ENCODE measurements around the gene PPTC7.
"Not testable (repeated sequence)": the region's sequence is repeated elsewhere in the genome, so short reads cannot be mapped to it uniquely, and the experiment has no call there.

The PPTC7 gene

DNA sequence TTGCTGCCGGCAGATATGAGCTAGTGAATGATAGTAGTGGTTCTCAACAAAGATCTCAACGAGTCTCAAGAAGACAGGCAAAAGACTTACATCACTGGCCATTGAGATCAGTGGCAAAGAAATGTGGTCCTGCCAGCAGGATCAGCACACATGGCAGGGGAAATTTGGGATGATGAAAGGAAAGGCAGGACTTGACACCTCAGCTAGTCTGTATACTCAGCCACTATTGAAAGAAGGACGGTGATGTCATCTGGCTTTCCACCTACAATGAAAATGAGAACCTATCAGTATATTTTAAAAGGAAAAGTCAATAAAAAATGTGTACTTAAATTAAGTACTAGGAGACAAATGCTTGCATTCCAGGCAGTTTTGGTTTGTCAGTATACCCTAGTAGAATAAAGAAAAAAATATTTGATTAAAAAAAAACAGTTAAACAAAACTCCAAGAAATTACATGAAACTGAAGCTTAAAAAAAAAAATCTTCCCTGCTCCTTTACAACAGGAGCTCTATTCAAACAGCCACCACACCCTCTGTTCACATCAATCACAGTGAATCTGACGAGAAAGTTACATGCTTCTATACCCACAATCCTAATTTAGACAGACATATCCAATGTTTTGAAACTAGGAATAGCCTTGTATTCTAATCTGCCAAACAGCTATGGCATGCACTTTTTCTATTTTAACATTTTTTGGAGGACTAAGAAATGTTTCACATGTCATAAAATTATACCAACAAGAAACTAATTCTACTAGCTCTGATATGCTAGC, 46.1 kb downstream of the PPTC7 start:
- DNase-seq (ENCODE audit: low read depth, low spot score), result no peak

DNA sequence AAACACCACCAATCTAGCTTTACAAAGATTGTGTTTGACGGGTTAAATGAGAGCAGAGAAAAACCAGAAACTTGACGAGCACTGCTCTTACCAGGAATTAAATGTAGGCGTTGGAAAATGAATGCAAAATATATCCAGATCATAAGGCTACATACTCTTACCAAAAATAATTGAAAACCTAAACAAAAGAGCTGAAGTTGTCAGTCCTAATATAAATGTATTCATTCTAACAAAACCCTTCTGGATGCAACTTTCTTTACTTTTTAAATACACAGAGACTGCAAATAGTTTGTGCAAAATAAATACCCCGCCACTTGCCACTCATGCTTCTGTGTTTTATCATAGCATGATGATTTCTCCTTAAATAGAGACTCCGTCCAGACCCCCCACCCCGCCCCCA, 48.3 kb downstream of the PPTC7 start:
- DNase-seq (ENCODE audit: low read depth, low spot score), result no peak

DNA sequence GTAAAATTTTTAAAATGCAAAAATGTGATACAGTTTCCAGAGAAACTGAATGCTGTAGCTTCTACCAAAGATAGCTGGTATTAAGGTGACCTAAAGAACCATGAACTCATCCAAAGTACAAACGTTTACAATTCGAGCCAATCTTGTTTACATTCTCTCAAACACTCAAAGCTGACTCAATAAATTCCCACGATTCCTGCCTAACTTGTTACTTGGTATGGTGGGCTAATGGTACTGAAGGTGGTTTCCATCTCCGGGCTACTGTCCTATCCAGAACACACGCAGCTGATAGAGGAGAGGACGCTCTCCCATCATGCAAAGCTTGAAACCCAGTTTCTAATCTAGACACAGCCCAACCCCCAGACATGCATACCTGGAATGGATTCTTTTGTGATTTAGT, 49.5 kb downstream of the PPTC7 start:
- DNase-seq (ENCODE audit: low read depth, low spot score), result peak; percentile 40

DNA sequence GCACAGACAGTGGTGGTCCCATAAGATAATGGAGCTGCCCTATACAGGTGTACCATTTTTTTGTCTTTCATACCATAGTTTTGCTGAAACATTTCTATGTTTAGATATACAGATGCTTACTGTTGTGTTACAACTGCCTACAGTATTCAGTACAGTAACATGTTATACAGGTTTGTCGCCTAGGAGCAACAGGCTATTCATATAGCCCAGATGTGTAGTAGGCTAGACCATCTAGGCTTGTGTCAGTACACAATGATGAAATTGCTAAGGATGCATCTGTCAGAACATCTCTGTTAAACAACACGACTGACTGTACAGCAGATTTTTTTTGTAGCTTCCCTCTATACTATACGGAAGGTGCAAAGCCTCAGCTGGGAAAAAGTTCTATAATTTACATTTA, 50.5 kb downstream of the PPTC7 start:
- DNase-seq (ENCODE audit: low read depth, low spot score), result no peak

DNA sequence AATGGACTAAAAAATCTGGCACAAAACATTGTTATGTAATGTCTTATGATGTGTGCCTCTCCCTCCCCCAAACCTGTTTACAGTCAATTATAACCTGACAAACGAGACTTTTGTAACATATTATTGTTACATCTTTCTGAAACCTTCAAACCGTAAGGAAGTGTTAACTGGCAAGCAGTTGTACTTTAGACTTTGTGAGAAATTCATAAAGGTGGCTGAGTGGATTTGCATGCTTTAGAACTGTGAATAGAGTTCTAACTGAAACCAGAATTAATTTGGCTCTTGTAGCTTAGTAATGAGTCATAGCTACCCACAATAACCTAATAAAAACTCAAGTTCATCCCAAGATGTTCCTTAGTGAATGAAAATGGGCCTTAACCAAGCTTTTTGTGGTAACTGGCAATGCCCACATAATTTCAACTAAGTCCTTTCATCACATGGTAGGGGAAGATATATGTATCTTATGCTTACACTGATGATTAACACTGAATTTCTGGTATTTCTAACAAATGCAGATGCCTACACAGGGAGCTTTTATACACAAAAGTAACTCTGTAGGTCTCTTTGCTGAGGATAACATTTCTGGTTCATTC, 51.3 kb downstream of the PPTC7 start:
- no peak for DNase-seq (ENCODE audit: low read depth, low spot score)

DNA sequence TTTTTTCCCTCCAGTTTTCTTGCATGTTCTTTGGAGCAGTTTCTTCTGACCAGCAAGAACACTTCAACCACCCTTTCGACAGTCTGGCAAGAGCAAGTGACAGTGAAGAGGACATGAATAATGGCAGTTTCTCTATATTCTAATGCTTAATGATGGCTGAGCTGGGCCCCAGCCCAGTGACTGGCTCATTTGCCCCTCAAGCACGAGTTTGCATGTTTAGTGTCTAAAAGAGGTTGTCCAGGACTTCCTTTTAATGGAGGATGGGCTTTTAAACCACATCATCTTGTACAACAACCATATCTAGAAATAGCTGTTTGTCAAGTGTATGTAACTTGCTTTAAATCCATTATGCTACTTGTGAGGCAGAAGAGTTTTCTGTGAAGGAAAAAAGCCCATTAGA, 52.6 kb downstream of the PPTC7 start:
- DNase-seq (ENCODE audit: low read depth, low spot score), result no peak

DNA sequence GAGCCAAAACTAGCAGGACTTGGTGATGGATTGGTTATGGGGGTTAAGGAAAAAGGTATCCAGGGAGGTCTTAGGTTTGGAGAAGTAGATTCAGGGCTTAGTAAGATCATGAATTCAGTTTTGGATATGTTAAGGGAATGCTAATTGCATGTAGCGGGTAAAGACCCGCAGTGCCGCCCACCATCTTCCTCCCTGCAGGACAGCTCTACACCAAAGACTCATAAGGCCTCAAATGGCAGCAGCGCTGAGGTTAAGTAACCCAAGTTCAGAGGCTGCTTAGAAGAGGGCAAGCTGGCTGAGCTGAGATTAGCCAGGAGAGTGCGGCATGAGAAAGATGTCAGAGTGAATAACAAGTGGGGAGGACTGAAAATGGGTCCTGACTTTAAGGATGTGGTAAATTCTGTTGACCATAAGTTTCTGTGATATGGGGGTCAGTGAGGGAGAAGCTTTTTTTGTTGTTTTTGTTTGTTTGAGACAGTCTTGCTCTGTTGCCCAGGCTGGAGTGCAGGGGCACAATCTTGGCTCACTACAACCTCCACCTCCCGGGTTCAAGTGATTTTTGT, 54.8 kb downstream of the PPTC7 start:
- DNase-seq (ENCODE audit: low read depth, low spot score), result no peak

DNA sequence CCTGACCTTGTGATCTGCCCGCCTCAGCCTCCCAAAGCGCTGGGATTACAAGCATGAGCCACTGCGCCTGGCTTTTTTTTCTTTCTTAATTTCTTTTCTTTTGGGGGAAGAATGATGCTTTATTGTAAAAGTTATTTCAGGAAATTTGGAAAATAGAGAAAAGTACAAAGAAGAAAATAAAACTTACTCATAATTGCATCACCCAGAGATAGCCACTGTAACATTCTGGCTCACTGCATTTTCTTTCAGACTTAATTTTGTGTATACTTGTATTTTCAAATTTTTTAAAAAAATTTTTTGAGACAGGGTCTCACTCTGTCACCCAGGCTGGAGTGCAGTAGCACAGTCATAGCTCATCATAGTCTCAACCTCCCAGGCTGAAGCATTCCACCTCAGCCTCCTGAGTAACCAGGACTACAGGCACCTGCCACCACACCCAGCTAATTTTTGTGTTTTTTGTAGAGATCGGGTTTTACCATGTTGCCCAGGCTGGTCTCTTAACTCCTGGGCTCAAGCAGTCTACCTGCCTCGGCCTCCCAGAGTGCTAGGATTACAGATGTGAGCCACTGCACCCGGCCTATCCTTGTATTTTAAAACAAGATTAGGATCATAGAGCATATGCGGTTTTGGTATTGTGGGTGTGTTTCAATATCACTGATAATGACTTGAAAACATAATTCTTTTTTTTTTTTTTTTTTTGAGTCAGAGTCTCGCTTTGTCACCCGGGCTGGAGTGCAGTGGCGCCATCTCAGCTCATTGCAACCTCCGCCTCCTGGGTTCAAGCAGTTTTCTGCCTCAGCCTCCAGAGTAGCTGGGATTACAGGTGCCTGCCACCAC, 62.0 kb downstream of the PPTC7 start:
- not testable (repeated sequence) for DNase-seq (ENCODE audit: low read depth, low spot score)

DNA sequence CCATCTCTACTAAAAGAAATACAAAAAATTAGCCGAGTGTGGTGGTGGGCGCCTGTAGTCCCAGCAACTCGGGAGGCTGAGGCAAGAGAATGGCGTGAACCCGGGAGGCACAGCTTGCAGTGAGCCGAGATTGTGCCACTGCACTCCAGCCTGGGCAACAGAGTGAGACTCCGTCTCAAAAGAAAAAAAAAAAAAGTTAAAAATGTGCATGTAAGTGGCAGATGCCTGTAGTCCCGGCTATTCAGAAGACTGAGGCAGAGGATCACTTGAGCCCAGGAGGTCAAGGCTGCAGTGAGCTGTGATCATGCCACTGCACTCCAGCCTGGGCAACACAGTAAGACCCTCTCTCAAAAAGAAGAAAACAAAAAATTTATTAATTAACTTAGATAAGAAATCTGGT, 65.1 kb downstream of the PPTC7 start:
- DNase-seq (ENCODE audit: low read depth, low spot score), result not testable (repeated sequence)

DNA sequence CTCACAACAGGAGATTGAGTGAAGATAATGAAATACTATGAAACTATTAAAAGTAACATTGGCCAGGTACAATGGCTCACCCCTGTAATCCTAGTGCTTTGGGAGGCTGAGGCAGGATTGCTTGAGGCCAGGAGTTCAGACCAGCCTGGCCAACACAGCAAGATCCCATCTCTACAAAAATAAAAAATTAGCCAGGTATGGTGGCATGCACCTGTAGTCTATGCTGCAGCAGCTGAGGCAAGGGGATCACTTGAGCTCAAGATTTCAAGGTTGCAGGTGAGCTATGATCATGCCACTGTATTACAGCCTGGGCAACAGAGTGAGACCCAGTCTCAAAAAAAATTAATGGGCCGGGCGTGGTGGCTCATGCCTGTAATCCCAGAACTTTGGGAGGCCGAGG, 66.1 kb downstream of the PPTC7 start:
- no peak for DNase-seq (ENCODE audit: low read depth, low spot score)

DNA sequence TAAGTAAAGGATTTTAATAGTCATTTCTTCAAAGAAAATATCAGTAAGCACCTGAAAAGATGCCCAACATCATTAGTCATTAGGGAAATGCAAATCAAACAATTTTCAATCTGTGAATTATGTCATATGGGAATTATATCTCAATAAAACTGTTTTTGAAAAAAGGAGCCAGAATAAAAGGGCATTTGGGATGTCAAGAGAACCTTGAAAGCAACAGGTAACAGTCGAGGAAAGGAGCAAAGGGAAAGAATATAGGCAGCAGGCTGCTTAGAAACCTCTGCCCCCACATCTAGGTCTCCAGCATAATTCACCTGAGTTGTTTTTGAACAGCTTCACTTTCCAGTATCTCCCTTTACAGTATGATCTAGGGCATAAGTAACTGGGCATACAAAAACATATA, 68.8 kb downstream of the PPTC7 start:
- DNase-seq (ENCODE audit: low read depth, low spot score), result no peak

DNA sequence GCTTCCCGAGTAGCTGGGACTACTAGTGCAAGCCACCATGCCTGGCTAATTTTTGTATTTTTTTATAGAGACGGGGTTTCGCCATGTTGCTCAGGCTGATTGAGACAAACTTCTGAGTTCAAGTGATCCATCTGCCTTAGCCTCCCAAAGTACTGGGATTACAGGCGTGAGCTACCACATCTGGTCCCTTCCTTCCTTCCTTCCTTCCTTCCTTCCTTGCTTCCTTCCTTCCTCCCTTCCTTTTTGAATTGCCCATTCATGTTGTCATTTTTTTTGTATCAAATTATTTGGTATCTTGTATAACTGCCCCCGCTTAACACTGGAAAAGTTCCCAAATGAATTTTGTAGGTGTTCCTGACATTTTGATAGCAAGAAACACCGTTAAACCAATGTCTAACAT, 69.3 kb downstream of the PPTC7 start:
- DNase-seq (ENCODE audit: low read depth, low spot score), result no peak

DNA sequence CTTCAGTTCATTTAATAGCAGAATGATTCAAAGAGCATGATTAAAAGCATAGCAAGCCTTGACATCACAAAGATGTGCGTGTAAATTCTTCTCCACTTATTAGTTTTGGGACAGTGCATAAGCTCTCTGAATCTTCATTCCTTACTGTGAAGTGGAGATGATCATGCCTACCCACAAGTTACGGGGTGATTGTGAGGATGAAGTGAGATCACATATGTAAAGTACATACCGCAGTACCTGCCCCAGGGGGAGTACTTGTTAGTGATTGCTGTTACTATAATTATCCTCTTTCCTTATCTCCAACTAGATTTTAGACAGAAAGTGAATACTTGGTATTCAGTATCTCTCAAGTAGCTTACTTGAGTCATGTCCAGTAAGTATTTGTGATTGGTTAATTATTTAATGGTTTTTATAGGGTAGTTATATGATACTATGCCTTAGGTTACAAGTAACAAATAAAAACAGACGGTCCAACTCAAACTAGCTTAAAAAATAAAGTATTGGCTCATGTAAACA, 75.0 kb downstream of the PPTC7 start:
- no peak for DNase-seq (ENCODE audit: low read depth, low spot score)

DNA sequence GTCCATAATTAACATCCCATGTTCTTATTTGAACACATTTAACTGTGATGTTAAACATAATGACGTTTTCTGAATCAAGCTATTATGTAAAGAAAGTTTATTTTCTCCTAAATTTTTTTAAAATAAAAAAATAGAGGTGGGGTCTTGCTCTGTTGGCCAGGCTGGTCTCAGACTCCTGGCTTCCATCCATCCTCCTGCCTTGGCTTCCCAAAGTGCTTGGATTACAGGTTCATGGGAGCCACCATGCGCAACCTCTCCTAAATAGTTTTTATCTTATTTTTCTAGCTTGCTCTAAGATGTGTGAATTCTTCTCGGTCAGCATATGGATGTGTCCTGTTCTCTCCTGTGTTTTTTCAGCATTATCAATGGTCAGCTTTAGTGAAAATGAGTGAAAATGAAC, 77.8 kb downstream of the PPTC7 start:
- no peak for DNase-seq (ENCODE audit: low read depth, low spot score)

DNA sequence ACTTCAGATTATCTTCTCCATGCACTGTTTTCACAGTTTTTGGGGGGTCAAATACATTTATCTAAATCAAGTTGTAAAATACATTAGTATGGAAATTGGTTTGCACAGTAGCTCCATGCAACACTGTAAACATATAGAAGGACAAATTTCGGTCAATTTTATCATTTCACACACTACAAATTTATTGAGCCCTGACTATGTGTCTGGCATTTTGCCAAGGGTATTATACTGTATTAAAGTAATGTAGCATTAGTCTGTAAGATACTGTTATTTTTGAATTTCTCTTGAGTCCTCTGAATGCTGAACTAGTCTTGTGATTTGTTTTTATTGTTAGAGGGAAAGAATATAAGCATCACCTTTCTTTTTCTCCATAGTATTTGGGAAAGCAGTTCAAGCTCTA, 79.7 kb downstream of the PPTC7 start:
- no peak for DNase-seq (ENCODE audit: low read depth, low spot score)

DNA sequence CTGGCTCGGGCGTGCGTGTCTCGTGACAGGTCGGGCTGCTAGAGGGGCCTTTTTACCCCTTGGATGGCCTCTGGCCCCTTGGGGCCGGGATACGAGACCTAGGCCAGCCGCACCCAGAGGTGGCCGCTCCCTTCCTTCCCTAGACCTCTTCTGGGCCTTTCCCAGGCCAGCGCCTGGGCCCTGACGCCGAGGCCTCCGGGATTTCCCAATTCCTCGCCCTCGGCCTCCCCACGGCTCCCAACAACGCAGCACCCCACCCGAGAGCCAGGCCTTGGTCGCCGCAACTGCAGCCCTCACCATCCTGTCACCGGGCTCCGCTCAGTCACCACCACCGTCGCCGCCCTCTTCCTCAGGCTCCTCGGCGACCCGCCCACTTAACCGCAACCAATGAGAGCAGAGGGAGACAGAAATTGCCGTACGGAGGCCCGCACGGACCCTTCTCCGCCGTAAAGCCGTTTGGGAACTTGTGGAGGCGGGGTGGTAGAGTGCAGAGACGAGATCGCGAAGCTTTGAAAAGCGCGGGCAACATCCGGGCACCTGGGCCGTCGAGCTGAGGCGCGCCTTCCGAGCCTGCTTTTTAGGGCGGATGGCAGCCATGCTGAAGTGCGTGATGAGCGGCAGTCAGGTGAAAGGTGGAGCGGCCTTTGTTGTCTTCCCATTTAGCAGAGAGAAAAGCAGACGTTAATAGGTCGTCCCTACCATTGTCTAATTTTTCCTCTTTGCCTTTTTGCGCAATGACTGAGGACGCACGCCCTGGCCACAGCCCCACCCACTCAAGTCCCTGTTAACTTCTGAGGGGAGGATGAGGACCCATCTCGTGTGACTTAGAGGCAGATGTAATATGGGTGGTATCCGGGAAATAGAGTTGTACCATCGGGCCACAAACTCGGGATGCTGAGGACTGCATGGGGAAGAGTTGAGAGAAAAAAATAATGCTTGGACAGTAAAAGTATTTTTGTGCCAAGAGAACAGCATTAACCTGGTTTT, 81.1 kb downstream of the PPTC7 start, which contains the start of the genes RAD9B and VPS29:
TSS of gene RAD9B (plus strand) at position 580 of the 987 bp plus-strand sequence. CDS start at position 587, 7 bp downstream.
TSS of gene VPS29 (minus strand) at position 360 of the 987 bp plus-strand sequence. CDS start at position 300, 60 bp downstream.
- DNase-seq (ENCODE audit: low read depth, low spot score), result peak; percentile 99

DNA sequence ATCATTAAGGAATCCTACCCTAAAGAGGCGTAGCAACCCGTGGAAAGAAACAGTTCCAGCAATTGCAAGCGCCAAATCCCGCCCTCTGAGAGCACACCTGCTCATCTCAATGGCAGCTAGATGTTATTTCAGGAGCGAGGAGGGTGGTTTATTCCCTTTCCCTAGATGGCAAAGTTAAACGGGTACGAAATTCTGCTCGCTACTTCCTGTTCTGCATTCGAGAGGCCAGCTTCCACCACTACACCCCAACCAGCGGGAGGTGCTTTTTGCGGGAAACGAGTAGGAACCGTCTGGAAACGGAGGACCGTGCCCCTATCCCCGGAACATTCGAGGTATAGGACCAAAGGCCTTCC, 81.7 kb downstream of the PPTC7 start:
- DNase-seq (ENCODE audit: low read depth, low spot score), result no peak

DNA sequence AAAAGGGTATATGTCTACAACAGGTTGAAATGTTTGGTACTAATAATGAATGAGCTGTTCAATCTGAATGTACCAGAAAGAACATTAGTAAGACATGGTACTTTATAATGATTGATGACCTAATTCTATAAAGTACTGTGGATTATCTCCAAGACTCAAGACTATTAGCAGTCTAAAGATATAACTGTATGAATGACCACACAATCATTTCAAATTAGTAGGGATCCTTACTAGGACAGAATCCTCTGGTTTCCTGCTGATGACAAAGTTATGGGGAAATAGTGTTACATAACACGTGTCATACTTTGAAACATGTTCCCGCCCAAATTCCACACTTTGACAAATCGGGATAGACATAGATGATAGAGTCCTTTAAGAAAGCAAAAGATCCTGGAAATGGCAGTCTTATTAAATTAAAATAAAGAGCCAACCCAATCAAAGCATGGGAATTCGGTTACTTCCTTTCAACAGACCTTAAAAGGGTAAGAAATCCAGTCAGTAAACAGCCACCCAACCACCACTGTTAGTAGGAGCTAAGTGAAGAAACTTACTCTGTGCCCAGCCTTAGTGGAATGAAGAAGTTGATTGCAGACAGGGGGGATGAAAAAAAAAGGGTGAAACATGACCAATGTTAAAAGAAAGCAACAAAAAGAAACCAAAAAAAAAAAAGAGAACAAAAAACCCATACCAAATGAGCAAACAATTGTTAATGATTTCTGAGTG, 84.0 kb downstream of the PPTC7 start:
- DNase-seq (ENCODE audit: low read depth, low spot score), result no peak
